ENCODE results near the gene CNN1. TPM values are rescaled to one million over a fixed set of nuclear protein-coding genes. Genes with fewer than 3 reads are reported as not detected.
"Not testable (repeated sequence)": the region's sequence is repeated elsewhere in the genome, so short reads cannot be mapped to it uniquely, and the experiment has no call there.

Gene CNN1
- total RNA-seq, 1 donor from 2014 or later, result 11.7 TPM

DNA sequence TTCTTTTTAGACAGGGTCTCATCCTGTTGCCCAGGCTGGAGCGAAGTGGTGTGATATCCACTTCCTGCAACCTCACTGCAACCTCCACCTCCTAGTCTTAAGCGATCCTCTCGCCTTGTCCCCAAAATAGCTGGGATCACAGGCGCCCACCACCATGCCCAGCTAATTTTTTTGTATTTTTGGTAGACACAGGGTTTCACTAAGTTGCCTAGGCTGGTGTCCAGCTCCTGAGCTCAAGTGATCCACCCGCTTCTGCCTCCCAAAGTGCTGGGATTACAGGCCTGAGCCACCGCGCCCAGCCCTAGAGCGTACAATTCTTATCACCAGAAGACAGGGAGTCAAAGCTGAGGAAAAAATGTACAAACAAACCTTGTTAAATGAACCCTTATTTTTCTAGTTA, 24.9 kb downstream of the CNN1 start:
- no peak for DNase-seq (ENCODE audit: extremely low read depth, low read depth, low spot score)

GRCh38 chr19:11564082-11564807, 25.6 kb downstream of the CNN1 start:
- not testable (repeated sequence) for DNase-seq (ENCODE audit: extremely low read depth, low read depth, low spot score)

- DNase-seq (ENCODE audit: extremely low read depth, low read depth, low spot score), result not testable (repeated sequence)
Observed at GRCh38 chr19:11565649-11565980, 27.0 kb downstream of the CNN1 start.

DNA sequence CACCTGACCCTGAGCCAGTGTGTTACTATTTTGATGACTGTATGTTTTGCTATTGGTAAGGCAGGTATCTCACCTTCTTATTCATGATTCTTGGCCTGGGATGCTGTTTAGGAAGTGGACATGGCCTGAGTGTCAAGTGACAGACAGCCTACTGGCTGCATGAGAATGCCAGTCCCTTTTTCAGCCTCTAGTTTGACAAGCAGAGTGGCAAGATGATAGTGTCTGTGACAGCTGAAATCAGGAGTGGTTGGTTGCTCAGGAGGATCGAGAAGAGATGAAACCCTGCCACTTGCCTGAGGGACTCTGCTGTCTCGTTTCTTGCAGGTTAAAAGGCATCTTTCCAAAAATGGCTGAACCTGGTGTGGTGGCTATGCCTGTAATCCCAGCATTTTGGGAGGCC, 27.5 kb downstream of the CNN1 start:
- no peak for DNase-seq (ENCODE audit: extremely low read depth, low read depth, low spot score)

- DNase-seq (ENCODE audit: extremely low read depth, low read depth, low spot score), result no peak
Observed at GRCh38 chr19:11570039-11570462, 31.4 kb downstream of the CNN1 start.

- DNase-seq (ENCODE audit: extremely low read depth, low read depth, low spot score), result not testable (repeated sequence)
Observed at GRCh38 chr19:11573354-11573753, 34.7 kb downstream of the CNN1 start.

DNA sequence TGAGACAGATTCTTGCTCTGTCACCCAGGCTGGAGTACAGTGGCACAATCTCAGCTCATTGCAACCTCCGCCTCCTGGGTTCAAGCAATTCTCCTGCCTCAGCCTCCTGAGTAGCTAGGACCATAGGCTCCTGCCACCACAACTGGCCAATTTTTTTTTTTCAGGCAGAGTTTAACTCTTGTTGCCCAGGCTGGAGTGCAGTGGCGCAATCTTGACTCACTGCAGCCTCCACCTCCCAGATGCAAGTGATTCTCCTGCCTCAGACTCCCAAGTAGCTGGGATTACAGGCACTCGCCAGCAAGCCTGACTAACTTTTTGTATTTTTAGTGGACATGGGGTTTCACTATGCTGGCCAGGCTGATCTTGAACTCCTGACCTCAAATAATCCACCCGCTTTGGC, 35.1 kb downstream of the CNN1 start:
- DNase-seq (ENCODE audit: extremely low read depth, low read depth, low spot score), result not testable (repeated sequence)

GRCh38 chr19:11574689-11575088, 36.0 kb downstream of the CNN1 start:
- DNase-seq (ENCODE audit: extremely low read depth, low read depth, low spot score), result no peak

DNA sequence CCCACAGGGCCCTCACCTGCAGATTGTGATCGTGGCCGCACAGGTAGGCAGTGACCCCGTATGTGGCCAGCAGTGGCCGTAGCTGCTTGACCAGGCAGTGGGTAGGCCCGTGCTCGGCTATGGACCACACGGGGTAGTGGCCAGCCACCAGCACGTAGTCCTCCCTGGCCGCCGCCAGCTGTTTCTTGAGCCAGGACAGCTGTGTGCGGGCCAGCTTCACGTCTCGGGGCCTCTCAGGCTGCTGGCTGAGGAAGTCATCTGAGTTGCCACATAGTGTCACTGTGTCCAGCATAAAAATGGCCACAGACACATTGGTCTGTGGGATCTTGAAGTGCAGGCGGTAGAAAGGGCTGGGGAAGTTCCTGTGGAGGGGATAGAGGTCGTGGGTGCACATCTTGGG, 37.6 kb downstream of the CNN1 start:
- no peak for DNase-seq (ENCODE audit: extremely low read depth, low read depth, low spot score)

DNA sequence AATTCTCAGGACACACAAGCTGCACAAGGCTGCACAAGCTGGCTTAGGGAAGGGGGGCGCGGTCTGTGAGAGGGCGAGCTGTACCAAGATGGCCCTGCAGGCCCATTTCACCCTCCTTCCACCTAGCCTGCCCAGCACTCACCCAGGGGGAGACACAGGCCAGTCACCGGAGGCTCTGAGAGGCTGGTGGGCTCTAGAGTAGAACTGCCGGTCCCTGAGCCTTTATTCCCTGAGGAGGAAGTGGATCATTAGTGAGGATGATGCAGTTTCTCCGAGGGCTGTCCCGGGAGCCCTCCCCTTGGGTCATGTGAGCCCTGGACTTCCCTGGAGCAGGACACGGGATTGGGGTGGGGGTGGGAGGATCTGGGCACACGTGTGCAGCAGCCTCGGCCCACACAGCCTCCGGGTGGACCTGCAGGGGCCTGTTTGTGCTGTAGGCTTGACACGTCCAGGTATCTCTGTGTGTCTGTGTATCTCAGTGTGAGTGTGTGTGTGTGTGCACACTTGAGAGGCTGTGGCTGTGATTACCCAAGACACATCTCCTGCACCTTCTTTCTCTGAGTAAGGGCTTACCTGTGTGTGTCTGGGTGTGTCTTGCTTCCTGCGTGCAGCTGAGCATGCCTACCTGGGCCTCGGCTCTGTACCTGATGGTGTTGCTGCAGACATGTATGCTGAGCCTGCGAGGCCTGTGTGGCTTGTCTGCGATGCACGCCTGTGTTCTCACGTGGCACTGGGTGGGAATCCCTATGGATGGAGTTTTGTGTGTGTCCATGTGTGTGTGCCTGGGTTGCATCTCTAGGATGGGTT, 39.0 kb downstream of the CNN1 start, which contains the start of gene ACP5:
TSS of gene ACP5 (minus strand) at position 195 of the 807 bp plus-strand sequence. CDS start 328 bp downstream, outside the sequence.
- DNase-seq (ENCODE audit: extremely low read depth, low read depth, low spot score), result no peak

DNA sequence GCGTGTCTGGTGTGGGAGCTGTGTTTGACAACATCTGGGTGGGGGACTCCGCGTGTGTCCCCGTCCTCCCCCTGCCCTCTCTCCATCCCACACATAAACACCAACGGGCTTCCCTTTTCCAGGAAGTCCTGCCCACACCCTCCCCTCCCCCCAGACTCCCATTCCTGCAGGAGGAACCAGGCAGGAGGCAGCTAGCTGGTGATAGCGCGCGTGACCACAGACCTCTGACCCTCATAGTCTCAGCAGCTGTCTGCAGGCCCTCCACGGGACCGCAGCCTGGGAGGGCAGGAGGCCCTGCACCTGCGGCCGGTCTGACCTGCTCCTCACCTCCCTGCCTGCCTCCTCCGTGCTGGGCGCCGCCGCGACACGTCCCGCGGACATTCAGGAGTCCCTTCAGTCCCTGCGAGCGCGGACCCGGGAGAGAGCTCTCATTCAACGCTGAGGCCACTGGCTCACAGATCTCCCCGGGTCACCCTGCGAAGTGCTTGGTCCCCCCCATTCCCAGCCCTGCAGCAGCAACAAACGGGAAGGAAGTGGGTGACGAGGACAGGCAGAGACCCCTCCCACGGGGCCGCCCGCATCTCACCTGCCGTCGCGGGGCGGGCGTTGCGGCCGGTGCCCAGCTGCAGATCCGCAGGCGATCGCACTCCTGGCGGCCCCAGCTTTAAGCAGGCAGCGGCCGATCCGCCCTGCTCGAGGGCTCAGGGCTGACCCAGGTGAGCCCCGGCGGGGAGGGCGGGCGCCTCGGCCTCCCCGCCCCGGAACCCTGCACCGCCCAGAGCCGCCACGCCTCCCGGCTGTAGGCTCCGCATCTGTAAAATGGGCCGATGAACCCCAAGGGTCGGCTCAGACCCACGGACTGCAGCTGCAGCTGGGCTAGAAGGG, 39.8 kb downstream of the CNN1 start:
- no peak for DNase-seq (ENCODE audit: extremely low read depth, low read depth, low spot score)

- no peak for DNase-seq (ENCODE audit: extremely low read depth, low read depth, low spot score)
Observed at GRCh38 chr19:11580116-11580515, 41.5 kb downstream of the CNN1 start.

DNA sequence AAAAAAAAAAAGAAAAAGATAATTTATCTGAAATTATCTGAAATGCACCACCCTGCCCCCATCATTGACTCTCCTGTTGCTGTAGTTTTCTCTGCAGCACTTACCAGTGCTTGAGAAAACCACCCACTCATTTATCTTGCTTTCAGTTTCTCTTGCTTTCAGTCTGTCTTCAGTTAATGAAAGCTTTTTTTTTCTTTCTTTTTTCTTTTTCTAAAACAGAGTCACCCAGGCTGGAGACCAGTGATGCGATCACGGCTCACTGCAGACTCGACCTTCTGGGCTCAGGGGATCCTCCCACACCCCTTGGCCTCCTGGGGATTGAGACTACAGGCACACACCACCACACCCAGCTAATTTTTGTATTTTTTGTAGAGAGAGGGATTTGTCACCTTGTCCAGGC, 43.1 kb downstream of the CNN1 start:
- DNase-seq (ENCODE audit: extremely low read depth, low read depth, low spot score), result no peak

- no peak for DNase-seq (ENCODE audit: extremely low read depth, low read depth, low spot score)
Observed at GRCh38 chr19:11586331-11586730, 47.7 kb downstream of the CNN1 start.

DNA sequence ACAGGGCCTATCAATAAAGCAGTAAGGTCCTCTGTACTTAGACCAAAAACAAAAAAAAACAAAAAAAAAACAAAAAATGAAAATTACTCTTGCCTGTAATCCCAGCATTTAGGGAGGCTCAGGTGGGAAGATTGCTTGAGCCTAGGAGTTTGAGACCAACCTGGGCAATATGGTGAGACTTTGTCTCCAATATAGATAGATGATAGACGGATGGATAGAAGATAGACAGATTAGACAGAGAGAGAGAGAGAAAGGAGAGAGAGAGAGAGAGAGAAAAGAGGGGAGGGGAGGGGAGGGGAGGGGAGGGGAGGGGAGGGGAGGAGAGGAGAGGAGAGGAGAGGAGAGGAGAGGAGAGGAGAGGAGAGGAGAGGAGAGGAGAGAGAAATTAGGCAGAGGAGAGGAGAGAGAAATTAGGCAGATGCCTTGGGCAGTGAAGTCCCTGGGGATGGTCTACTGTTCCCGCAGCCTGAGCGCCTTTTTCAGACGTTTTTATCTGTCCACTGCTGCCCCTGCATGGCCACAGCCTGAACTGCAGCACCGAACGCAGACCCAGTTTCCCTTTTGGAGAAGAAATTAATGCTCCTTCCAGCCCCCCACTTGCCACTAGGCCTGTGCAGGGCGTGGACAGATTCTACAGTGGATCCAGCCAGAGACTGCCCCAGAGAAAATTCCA, 48.8 kb downstream of the CNN1 start:
- DNase-seq (ENCODE audit: extremely low read depth, low read depth, low spot score), result peak; percentile 25

DNA sequence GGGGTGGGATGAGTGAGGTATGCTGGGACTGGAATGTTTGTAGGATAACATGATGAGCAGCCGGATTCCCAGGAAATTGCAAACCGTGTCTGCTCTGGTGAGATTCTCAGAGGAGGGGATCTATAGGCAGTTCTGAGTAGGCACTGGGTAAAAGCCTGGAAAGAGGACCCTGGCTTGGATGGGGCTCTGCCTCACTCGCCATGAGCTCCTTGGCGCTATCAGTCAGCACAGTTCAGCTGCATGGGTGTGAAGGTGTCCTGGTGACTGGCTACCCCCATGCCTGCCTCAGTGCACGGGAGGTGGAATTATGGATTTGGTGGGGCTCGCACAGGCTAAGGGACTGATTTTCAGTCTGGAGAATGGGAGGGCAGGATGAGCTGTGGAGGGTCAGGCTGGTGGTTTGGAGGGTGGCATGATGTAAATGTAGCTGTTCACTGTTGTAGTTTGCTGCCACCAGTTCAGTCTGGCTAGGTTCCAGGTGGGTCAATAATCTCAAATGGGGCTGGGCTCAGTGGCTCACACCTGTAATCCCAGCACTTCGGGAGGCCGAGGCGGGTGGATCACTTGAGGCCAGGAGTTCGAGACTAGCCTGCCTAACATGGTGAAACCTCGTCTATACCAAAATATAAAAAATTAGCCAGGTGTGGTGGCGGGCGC, 49.5 kb downstream of the CNN1 start:
- DNase-seq (ENCODE audit: extremely low read depth, low read depth, low spot score), result no peak

DNA sequence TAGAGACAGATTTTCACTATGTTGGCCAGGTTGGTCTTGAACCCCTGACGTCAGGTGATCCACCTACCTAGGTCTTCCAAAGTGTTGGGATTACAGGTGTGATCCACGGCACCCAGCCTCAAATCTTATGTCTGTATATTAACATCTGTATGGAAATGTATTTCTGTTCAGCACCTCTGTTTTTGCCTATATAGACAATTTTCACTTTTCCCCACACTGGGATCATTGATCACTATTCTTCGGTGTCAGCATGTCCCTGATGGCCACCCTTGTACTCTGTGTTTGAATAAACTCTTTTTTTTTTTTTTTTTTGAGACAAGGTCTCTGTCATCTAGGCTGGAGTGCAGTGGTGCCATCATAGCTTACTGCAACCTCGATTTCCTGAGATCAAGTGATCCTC, 55.4 kb downstream of the CNN1 start:
- no peak for DNase-seq (ENCODE audit: extremely low read depth, low read depth, low spot score)

GRCh38 chr19:11596156-11596555, 57.5 kb downstream of the CNN1 start:
- DNase-seq (ENCODE audit: extremely low read depth, low read depth, low spot score), result no peak

DNA sequence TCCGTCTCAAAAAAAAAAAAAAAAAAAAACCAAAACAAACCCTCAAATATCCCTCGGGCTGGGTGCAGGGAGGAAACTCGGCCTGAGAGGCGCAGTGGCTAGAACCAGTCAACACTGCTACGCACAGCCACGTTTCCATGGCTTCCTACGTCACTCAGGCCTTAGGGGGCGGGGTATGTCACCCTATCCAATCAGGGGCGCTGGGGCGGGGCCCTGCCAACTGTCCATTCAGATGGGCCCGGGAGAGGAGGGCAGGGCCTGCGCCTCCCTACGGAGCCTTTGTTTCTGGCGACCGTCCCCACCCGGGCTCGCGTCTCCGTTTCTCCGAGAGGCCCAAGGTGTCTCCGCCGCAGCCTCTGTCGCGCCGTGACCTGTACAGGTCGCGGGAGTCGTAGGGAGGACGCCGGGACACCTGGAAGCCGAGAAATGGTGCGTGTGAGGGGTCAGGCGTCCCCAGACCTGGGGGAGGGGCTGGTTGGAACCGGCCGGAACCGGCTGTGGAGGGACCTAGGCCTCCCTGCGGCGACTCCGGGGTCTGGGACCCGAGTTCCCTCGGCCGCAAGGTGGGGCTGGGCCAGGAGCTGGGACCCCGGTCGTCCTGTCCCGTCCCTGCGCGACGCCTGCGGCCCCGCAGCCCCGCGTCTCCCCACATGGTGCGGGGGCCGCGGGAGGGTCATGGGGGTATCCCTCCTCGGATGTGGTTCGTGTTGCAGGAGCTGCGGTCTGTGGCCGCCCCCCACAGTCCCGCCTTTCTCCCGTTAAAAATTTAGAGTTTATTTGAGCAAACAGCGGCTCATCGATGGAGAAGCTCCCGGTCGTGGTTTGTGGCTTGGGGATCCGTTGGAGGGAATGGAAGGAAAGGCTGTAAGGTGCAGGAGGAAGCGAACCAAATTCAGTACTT, 58.8 kb downstream of the CNN1 start, which contains the start of gene ZNF627:
TSS of gene ZNF627 (plus strand) at position 282 of the 901 bp plus-strand sequence. CDS start at position 427, 145 bp downstream.
- DNase-seq (ENCODE audit: extremely low read depth, low read depth, low spot score), result peak; percentile 89
